ENCODE results near the gene NIBAN1.

GRCh38 chr1:185017338-185017737, 43.0 kb upstream of the NIBAN1 start:
- TF ChIP-seq POLR2A (IDR thresholded peaks at IDR 0.05) (no peak), CTCF (IDR thresholded peaks at IDR 0.05) (no peak), POLR2AphosphoS5 (IDR thresholded peaks at IDR 0.05) (no peak), EP300 (IDR thresholded peaks at IDR 0.05) (no peak)

All from upper lobe of left lung (tissue), 4 donors.